ENCODE results near the gene DBF4B.

DNA sequence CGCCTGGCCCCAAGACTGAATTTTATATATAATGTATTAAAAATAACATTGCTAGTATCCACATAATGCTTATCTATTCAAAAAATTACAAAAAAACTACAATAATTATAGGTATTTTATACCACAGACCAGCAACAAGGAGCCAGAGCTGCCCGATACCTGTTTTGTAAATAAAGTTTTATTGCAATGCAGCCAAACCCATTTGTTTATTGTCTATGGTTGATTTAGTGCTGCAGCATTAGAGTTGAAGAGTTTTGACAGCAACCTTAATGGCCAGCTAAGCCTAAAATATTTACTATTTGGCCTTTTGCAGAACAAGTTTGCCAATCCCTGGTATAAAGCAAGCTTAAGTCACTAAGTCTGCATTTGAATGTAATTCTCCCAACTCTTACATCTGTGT lies 46.6 kb upstream of the DBF4B start:
- TF ChIP-seq POLR2A (IDR thresholded peaks at IDR 0.05) = no peak
- TF ChIP-seq, protein P1, sequence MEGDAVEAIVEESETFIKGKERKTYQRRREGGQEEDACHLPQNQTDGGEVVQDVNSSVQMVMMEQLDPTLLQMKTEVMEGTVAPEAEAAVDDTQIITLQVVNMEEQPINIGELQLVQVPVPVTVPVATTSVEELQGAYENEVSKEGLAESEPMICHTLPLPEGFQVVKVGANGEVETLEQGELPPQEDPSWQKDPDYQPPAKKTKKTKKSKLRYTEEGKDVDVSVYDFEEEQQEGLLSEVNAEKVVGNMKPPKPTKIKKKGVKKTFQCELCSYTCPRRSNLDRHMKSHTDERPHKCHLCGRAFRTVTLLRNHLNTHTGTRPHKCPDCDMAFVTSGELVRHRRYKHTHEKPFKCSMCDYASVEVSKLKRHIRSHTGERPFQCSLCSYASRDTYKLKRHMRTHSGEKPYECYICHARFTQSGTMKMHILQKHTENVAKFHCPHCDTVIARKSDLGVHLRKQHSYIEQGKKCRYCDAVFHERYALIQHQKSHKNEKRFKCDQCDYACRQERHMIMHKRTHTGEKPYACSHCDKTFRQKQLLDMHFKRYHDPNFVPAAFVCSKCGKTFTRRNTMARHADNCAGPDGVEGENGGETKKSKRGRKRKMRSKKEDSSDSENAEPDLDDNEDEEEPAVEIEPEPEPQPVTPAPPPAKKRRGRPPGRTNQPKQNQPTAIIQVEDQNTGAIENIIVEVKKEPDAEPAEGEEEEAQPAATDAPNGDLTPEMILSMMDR (IDR thresholded peaks at IDR 0.05) = no peak
